Transverse colon (tissue), 4 donors: Measurements from ENCODE around the gene PLSCR1. TPM values are rescaled to one million over a fixed set of nuclear protein-coding genes. Genes with fewer than 3 reads are reported as not detected.

Experiments
- DNase-seq: peaks from one replicate; pipeline ENCODE4 v3.0.0-alpha.2; 2019
- H3K27ac ChIP-seq, 4 donors: fragments of 200-600 bp; sonication (generic); 2 replicates each; pipeline ENCODE4 v1.5.1; 2016 to 2018; ENCODE audit warnings: inconsistent platforms in 4 of 4
- H3K27me3 ChIP-seq: fragments of 200-600 bp; sonication (generic); 2 replicates; pipeline ENCODE4 v1.5.1; 2017; ENCODE audit warnings: inconsistent platforms
- H3K36me3 ChIP-seq, 4 donors: fragments of 200-600 bp; sonication (generic); 2 replicates each; pipeline ENCODE4 v1.5.1; 2017 to 2019; ENCODE audit warnings: inconsistent platforms in 4 of 4
- H3K4me1 ChIP-seq, 4 donors: fragments of 200-600 bp; sonication (generic); 2 replicates each; pipeline ENCODE4 v1.5.1; 2017 to 2020; ENCODE audit warnings: inconsistent platforms in 4 of 4
- H3K4me3 ChIP-seq, 4 donors: fragments of 200-600 bp; sonication (generic); 1 replicate in 1 of 4; 2 replicates in 3 of 4; pipeline versions ENCODE4 v1.5.1 to v1.6.1; 2017 to 2019; ENCODE audit warnings: inconsistent platforms in 4 of 4
- H3K9me3 ChIP-seq, 2 donors: fragments of 200-600 bp; sonication (generic); 2 replicates each; pipeline ENCODE4 v1.5.1; 2017 to 2019; ENCODE audit warnings: inconsistent platforms in 2 of 2
- EP300 ChIP-seq: sonication (generic); formaldehyde crosslinking; IDR thresholded peaks from one replicate; pipeline ENCODE4 v1.6.1; 2017; ENCODE audit warnings: antibody characterized with exemption, low read depth
- POLR2A ChIP-seq: fragments of 450-650 bp; IDR thresholded peaks from one replicate; pipeline ENCODE4 v1.6.1; 2016; ENCODE audit warnings: antibody characterized with exemption, mild to moderate bottlenecking, moderate library complexity
- POLR2AphosphoS5 ChIP-seq, 3 donors: sonication (generic); formaldehyde crosslinking; IDR thresholded peaks; one replicate each; pipeline ENCODE4 v1.6.1; 2016; ENCODE audit warnings: antibody characterized with exemption in 3 of 3
- WGBS, 2 donors: methylation state at CpG; one replicate each; pipeline ENCODE4 v1.1.5; 2018; ENCODE audit warnings: low coverage in 1 of 2; 5-methylcytosine and 5-hydroxymethylcytosine counted together
- in situ Hi-C, 4 donors: fragments of 200-750 bp; cut with MboI; loops; one replicate each; pipeline versions ENCODE4 v1.15.0 to v1.15.1; 2017; ENCODE audit warnings: low sequenced_read_pairs in 3 of 4, low pct_ligation_motif_present in 1 of 4, low pct_unique_long_range_greater_than_20kb in 1 of 4
- intact Hi-C: fragments of 100-400 bp; cut with DNase I; formaldehyde crosslinking; loops from one replicate; pipeline ENCODE4 v1.15.1; 2023; ENCODE audit warnings: low total_unique reads
- total RNA-seq, 4 donors: library from RNA; depleted of rRNA; stranded (reverse); fragments of >200 nt; gene quantifications; one replicate each; pipeline ENCODE4 v1.1.0, GENCODE V29; 2016
- TF ChIP-seq, protein P1 (sequence below), 5 experiments: fragments of 200-600 bp in 3 of 5; fragments of 450-650 bp in 2 of 5; sonication (generic) in 3 of 5; IDR thresholded peaks; 1 replicate in 2 of 5; 2 replicates in 3 of 5; pipeline ENCODE4 v1.5.1; 2016 to 2017; ENCODE audit warnings: antibody characterized with exemption in 5 of 5, inconsistent platforms in 3 of 5, mild to moderate bottlenecking in 2 of 5, moderate library complexity in 1 of 5

Gene PLSCR1
- total RNA-seq, 4 donors from 2014 or later = 101 to 333 (median 214) TPM

- Histone ChIP-seq H3K36me3 (no peaks in the 10 kb centered on the region), H3K27ac (peak overlapping the region; percentile 74 to 82 (median 80)), H3K4me1 (peaks cover 3 to 62% (median 37%) of the 10 kb centered on the region in 4 donors), H3K27me3 (no peaks in the 10 kb centered on the region), H3K9me3 (no peaks in the 10 kb centered on the region), H3K4me3 (no peak overlapping the region)
- intact Hi-C loops = no loop called here
- in situ Hi-C loops = no loop called here
- peak; percentile 50 for DNase-seq
- TF ChIP-seq POLR2A (no peak), POLR2AphosphoS5 (IDR thresholded peaks at IDR 0.05) (peak in 2 of 3 donors; percentile 45 to 53), EP300 (peak; percentile 31)
- TF ChIP-seq, protein P1, sequence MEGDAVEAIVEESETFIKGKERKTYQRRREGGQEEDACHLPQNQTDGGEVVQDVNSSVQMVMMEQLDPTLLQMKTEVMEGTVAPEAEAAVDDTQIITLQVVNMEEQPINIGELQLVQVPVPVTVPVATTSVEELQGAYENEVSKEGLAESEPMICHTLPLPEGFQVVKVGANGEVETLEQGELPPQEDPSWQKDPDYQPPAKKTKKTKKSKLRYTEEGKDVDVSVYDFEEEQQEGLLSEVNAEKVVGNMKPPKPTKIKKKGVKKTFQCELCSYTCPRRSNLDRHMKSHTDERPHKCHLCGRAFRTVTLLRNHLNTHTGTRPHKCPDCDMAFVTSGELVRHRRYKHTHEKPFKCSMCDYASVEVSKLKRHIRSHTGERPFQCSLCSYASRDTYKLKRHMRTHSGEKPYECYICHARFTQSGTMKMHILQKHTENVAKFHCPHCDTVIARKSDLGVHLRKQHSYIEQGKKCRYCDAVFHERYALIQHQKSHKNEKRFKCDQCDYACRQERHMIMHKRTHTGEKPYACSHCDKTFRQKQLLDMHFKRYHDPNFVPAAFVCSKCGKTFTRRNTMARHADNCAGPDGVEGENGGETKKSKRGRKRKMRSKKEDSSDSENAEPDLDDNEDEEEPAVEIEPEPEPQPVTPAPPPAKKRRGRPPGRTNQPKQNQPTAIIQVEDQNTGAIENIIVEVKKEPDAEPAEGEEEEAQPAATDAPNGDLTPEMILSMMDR (IDR thresholded peaks at IDR 0.05) = peak in 4 of 5 experiments; percentile 13 to 58 (median 36)
- WGBS, 2 donors = 38 to 62% methylated on average over 3 to 12 of the region's 12 CpGs
Measured at GRCh38 chr3:146503461-146504202, 40.8 kb downstream of the PLSCR1 start.

GRCh38 chr3:146502887-146503460 lies 41.4 kb downstream of the PLSCR1 start:
- H3K27me3 ChIP-seq = no peaks in the 10 kb centered on the region
- DNase-seq = no peak
- H3K27ac ChIP-seq = peak overlapping the region; percentile 74 to 82 (median 80)
- WGBS, 2 donors = 38 to 55% methylated on average over 1 of the region's 1 CpG
- no peaks in the 10 kb centered on the region for H3K9me3 ChIP-seq
- in situ Hi-C loops (no loop called here), intact Hi-C loops (no loop called here)
- TF ChIP-seq POLR2A = no peak
- TF ChIP-seq POLR2AphosphoS5 (IDR thresholded peaks at IDR 0.05) = no peak
- TF ChIP-seq, protein P1 (IDR thresholded peaks at IDR 0.05) = no peak
- TF ChIP-seq EP300 = no peak
- no peak overlapping the region for H3K4me3 ChIP-seq
- no peaks in the 10 kb centered on the region for H3K36me3 ChIP-seq
- peaks cover 3 to 67% (median 39%) of the 10 kb centered on the region in 4 donors for H3K4me1 ChIP-seq

GRCh38 chr3:146501752-146502151 lies 42.7 kb downstream of the PLSCR1 start:
- TF ChIP-seq POLR2A (no peak), EP300 (no peak), POLR2AphosphoS5 (IDR thresholded peaks at IDR 0.05) (no peak)
- TF ChIP-seq, protein P1 (IDR thresholded peaks at IDR 0.05) = no peak
- in situ Hi-C loops (no loop called here), intact Hi-C loops (no loop called here)
- peaks cover 3 to 56% (median 35%) of the 10 kb centered on the region in 4 donors for H3K4me1 ChIP-seq
- no peaks in the 10 kb centered on the region for H3K9me3 ChIP-seq
- H3K27me3 ChIP-seq = no peaks in the 10 kb centered on the region
- DNase-seq = no peak
- H3K27ac ChIP-seq = no peak overlapping the region
- no peak overlapping the region for H3K4me3 ChIP-seq
- H3K36me3 ChIP-seq = no peaks in the 10 kb centered on the region

DNA sequence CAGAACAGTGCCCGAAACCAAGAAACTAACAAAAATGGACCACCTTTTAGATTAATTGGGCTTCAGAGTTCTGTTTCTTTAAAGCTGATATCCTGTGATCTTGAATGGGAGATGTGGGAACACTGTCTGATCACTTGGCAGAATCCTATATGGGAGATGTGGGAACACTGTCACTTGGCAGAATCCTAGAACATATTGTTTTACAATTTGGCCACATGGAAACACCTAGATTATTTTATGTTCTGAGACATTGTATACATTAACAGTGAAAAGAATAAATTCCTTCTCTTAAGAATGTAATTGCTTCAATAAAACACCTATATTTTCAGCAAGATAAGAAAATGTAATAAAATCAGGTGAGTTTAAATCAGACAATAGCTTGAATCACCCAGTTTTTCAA lies 44.7 kb downstream of the PLSCR1 start:
- Histone ChIP-seq H3K4me3 (no peak overlapping the region), H3K27me3 (no peaks in the 10 kb centered on the region), H3K4me1 (peaks cover 3 to 42% (median 25%) of the 10 kb centered on the region in 4 donors), H3K9me3 (no peaks in the 10 kb centered on the region), H3K27ac (peak overlapping the region; percentile 45 to 69 (median 60)), H3K36me3 (no peaks in the 10 kb centered on the region)
- intact Hi-C loops = no loop called here
- in situ Hi-C loops = no loop called here
- peak in 1 of 3 donors; percentile 21 for TF ChIP-seq POLR2AphosphoS5 (IDR thresholded peaks at IDR 0.05)
- no peak for TF ChIP-seq EP300
- DNase-seq = no peak
- WGBS, 2 donors = 47 to 50% methylated on average over 1 of the region's 1 CpG
